Prostate gland (tissue), 2 donors: ENCODE measurements around the gene LDLRAD4.

Experiments
- POLR2A ChIP-seq: fragments of 450-650 bp; IDR thresholded peaks from one replicate; pipeline ENCODE4 v1.6.1; 2016; ENCODE audit warnings: antibody characterized with exemption, mild to moderate bottlenecking
- POLR2AphosphoS5 ChIP-seq: sonication (generic); formaldehyde crosslinking; IDR thresholded peaks from one replicate; pipeline ENCODE4 v1.6.1; 2017; ENCODE audit warnings: antibody characterized with exemption
- TF ChIP-seq, protein P1 (sequence below), 4 experiments: fragments of 200-600 bp in 2 of 4; fragments of 450-650 bp in 2 of 4; sonication (generic) in 2 of 4; IDR thresholded peaks; 1 replicate in 3 of 4; 2 replicates in 1 of 4; pipeline ENCODE4 v1.5.1; 2016 to 2019; ENCODE audit warnings: antibody characterized with exemption in 4 of 4, mild to moderate bottlenecking in 2 of 4, moderate library complexity in 2 of 4

DNA sequence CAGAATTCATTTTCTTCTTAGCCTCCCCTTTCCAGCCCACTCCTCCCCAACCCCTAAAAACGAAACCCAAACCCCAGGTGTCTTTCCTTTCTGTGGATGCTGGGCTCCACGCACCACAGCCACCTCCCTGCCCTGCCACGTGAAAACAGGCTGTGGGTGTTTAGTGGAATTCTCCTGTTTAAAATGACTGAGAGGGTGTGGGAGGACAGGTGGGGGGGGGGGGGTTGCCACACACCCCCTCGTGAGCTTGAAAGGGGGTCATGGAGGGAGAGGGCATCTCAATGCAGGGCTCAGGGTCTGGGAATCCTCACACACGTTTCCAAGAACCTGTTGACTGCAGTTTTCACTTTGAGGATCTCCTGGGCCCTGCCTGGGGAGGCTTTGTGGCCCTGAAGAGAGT, 397.5 kb downstream of the LDLRAD4 start:
- no peak for TF ChIP-seq POLR2AphosphoS5
- TF ChIP-seq, protein P1, sequence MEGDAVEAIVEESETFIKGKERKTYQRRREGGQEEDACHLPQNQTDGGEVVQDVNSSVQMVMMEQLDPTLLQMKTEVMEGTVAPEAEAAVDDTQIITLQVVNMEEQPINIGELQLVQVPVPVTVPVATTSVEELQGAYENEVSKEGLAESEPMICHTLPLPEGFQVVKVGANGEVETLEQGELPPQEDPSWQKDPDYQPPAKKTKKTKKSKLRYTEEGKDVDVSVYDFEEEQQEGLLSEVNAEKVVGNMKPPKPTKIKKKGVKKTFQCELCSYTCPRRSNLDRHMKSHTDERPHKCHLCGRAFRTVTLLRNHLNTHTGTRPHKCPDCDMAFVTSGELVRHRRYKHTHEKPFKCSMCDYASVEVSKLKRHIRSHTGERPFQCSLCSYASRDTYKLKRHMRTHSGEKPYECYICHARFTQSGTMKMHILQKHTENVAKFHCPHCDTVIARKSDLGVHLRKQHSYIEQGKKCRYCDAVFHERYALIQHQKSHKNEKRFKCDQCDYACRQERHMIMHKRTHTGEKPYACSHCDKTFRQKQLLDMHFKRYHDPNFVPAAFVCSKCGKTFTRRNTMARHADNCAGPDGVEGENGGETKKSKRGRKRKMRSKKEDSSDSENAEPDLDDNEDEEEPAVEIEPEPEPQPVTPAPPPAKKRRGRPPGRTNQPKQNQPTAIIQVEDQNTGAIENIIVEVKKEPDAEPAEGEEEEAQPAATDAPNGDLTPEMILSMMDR (IDR thresholded peaks at IDR 0.05), result no peak
- no peak for TF ChIP-seq POLR2A
